ENCODE results near the gene RRP8.
A peak's percentile ranks its signal among the peaks of the same experiment; 100 is the strongest.

RRP8 gene

GRCh38 chr11:6603287-6604080 is at the start of gene RRP8, which contains the start of gene ILK:
RRP8 (minus strand) TSS chr11:6603616; CDS start chr11:6603502, 114 bp downstream.
ILK (plus strand) TSS chr11:6603774; CDS start chr11:6604272, 498 bp downstream.
- DNase-seq (ENCODE audit: low spot score) = peak; percentile 66
- no peak for FAIRE-seq

GRCh38 chr11:6653097-6653496 is 49.7 kb upstream of the RRP8 start:
- no peak for FAIRE-seq
- DNase-seq (ENCODE audit: low spot score) = no peak

- FAIRE-seq (no peak), DNase-seq (ENCODE audit: low spot score) (no peak)
Measured at GRCh38 chr11:6652182-6652581, 48.8 kb upstream of the RRP8 start.

GRCh38 chr11:6650980-6651379 is 47.6 kb upstream of the RRP8 start:
- DNase-seq (ENCODE audit: low spot score) (no peak), FAIRE-seq (no peak)

- FAIRE-seq (no peak), DNase-seq (ENCODE audit: low spot score) (no peak)
Measured at GRCh38 chr11:6650104-6650503, 46.7 kb upstream of the RRP8 start.

GRCh38 chr11:6648501-6648900 is 45.1 kb upstream of the RRP8 start:
- DNase-seq (ENCODE audit: low spot score) = no peak
- FAIRE-seq = no peak

GRCh38 chr11:6647836-6648235 is 44.4 kb upstream of the RRP8 start:
- FAIRE-seq (no peak), DNase-seq (ENCODE audit: low spot score) (no peak)

- DNase-seq (ENCODE audit: low spot score) = no peak
- no peak for FAIRE-seq
Measured at GRCh38 chr11:6646918-6647679, 43.7 kb upstream of the RRP8 start.

- no peak for DNase-seq (ENCODE audit: low spot score)
- no peak for FAIRE-seq
Measured at GRCh38 chr11:6646576-6646917, 43.1 kb upstream of the RRP8 start.

- no peak for DNase-seq (ENCODE audit: low spot score)
Measured at GRCh38 chr11:6646071-6646470, 42.7 kb upstream of the RRP8 start.

GRCh38 chr11:6642957-6643356 is 39.5 kb upstream of the RRP8 start:
- no peak for DNase-seq (ENCODE audit: low spot score)
- no peak for FAIRE-seq

More at GRCh38 chr11:6646071-6646470, 42.7 kb upstream of the RRP8 start:
- no peak for FAIRE-seq

- FAIRE-seq = no peak
- DNase-seq (ENCODE audit: low spot score) = no peak
Measured at GRCh38 chr11:6640985-6641701, 37.7 kb upstream of the RRP8 start.

GRCh38 chr11:6640036-6640984 is 36.9 kb upstream of the RRP8 start:
- no peak for FAIRE-seq
- DNase-seq (ENCODE audit: low spot score) = no peak

- DNase-seq (ENCODE audit: low spot score) (no peak), FAIRE-seq (no peak)
Measured at GRCh38 chr11:6638429-6638828, 35.0 kb upstream of the RRP8 start.

GRCh38 chr11:6637871-6638270 is 34.5 kb upstream of the RRP8 start:
- FAIRE-seq (no peak), DNase-seq (ENCODE audit: low spot score) (no peak)

GRCh38 chr11:6636480-6636879 is 33.1 kb upstream of the RRP8 start:
- DNase-seq (ENCODE audit: low spot score) = no peak
- no peak for FAIRE-seq

- FAIRE-seq = no peak
- no peak for DNase-seq (ENCODE audit: low spot score)
Measured at GRCh38 chr11:6635082-6635932, 31.9 kb upstream of the RRP8 start.

- FAIRE-seq (no peak), DNase-seq (ENCODE audit: low spot score) (no peak)
Measured at GRCh38 chr11:6634534-6634933, 31.1 kb upstream of the RRP8 start.

- DNase-seq (ENCODE audit: low spot score) (no peak), FAIRE-seq (no peak)
Measured at GRCh38 chr11:6633422-6634408, 30.3 kb upstream of the RRP8 start.

All from RCC 7860 (cell line).